Measurements from ENCODE around the gene SAP130.

SAP130 gene

GRCh38 chr2:128058114-128058513 lies 30.3 kb upstream of the SAP130 start:
- in situ Hi-C loops (cut with MboI; ENCODE audit: low pct_unique_long_range_greater_than_20kb, low sequenced_read_pairs, unreplicated experiment), result no loop called here
- no peak for TF ChIP-seq CTCF (IDR thresholded peaks at IDR 0.05; ENCODE audit: extremely low read depth, insufficient read depth, missing control alignments)
- DNase-seq (ENCODE audit: low spot score), result no peak

- no peak for TF ChIP-seq CTCF (IDR thresholded peaks at IDR 0.05; ENCODE audit: extremely low read depth, insufficient read depth, missing control alignments)
- DNase-seq (ENCODE audit: low spot score), result no peak
- in situ Hi-C loops (cut with MboI; ENCODE audit: low pct_unique_long_range_greater_than_20kb, low sequenced_read_pairs, unreplicated experiment), result no loop called here
Observed at GRCh38 chr2:128057334-128057733, 29.5 kb upstream of the SAP130 start.

DNA sequence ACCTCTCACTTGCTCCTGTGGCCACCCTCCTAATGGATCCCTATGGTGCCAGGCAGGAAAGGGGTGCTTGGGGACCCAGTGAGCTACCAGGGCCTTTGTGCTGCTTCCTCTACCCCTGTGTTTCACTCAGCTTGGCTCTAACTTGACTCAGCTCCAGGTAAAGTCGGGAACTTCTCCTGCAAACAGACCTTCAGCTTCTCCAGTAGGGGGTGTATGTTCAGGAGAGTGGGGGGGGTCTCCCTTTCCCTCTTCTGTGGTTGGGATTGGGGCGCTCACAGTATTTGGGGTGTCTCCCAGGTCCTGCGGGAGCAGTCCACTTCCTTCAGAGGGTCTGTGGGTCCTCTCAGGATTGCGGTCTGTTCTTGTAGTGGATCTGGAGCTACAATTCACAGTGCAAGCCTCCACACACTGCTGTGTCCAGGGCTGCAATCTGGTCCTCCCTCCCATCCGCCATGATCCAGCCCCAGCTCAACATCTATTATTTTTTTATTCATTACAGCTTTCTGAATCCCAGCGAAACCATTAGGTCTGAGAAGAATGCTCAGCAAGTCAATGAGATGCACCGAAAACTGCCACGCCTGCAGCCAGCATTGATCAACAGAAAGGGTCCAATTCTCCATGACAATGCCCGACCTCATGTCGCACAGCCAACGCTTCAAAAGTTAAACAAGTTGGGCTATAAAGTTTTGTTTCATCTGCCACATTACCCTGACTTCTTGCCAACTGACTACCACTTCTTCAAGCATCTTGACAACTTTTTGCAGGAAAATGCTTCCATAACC lies 26.4 kb upstream of the SAP130 start:
- in situ Hi-C loops (cut with MboI; ENCODE audit: low pct_unique_long_range_greater_than_20kb, low sequenced_read_pairs, unreplicated experiment), result no loop called here
- TF ChIP-seq CTCF (IDR thresholded peaks at IDR 0.05; ENCODE audit: extremely low read depth, insufficient read depth, missing control alignments), result no peak

GRCh38 chr2:128053331-128053730 lies 25.5 kb upstream of the SAP130 start:
- in situ Hi-C loops (cut with MboI; ENCODE audit: low pct_unique_long_range_greater_than_20kb, low sequenced_read_pairs, unreplicated experiment), result no loop called here
- no peak for TF ChIP-seq CTCF (IDR thresholded peaks at IDR 0.05; ENCODE audit: extremely low read depth, insufficient read depth, missing control alignments)
- DNase-seq (ENCODE audit: low spot score), result no peak

More for the DNA sequence above, 26.4 kb upstream of the SAP130 start:
- no peak for DNase-seq (ENCODE audit: low spot score)

DNA sequence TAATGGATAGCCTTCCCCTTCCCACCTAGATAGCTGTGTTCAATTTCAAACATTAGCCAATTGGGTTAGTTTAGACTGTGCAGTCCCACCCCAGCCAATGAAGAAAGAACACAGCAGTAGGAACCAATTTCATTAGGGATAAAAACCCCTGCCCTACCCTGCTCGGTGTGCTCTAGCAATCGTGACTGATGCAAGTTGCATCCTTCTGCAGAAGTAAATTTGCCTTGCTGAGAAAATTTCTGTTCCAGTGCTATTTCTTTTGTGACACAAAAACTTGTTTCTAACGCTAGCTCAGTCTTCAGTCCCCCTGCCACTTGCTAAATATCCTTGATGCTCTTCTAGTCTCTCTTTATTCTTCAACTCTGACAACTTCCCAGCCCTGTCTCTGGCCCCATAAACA lies 15.2 kb upstream of the SAP130 start:
- in situ Hi-C loops (cut with MboI; ENCODE audit: low pct_unique_long_range_greater_than_20kb, low sequenced_read_pairs, unreplicated experiment), result no loop called here
- DNase-seq (ENCODE audit: low spot score), result no peak
- no peak for TF ChIP-seq CTCF (IDR thresholded peaks at IDR 0.05; ENCODE audit: extremely low read depth, insufficient read depth, missing control alignments)

- in situ Hi-C loops (cut with MboI; ENCODE audit: low pct_unique_long_range_greater_than_20kb, low sequenced_read_pairs, unreplicated experiment), result no loop called here
Observed at GRCh38 chr2:128041561-128041960, 13.7 kb upstream of the SAP130 start.

More at GRCh38 chr2:128041561-128041960, 13.7 kb upstream of the SAP130 start:
- TF ChIP-seq CTCF (IDR thresholded peaks at IDR 0.05; ENCODE audit: extremely low read depth, insufficient read depth, missing control alignments), result no peak
- DNase-seq (ENCODE audit: low spot score), result no peak
